Mesangial cell (primary cell): ENCODE data around the gene RPGRIP1. TPM values are rescaled to one million over a fixed set of nuclear protein-coding genes. Genes with fewer than 3 reads are reported as not detected.

Experiments
- total RNA-seq: library from RNA; depleted of rRNA; stranded (reverse); fragments of >200 nt; gene quantifications from 2 replicates; pipeline ENCODE4 v1.2.3, GENCODE V29; 2015

Gene RPGRIP1
- total RNA-seq, result not detected in 2 replicates

DNA sequence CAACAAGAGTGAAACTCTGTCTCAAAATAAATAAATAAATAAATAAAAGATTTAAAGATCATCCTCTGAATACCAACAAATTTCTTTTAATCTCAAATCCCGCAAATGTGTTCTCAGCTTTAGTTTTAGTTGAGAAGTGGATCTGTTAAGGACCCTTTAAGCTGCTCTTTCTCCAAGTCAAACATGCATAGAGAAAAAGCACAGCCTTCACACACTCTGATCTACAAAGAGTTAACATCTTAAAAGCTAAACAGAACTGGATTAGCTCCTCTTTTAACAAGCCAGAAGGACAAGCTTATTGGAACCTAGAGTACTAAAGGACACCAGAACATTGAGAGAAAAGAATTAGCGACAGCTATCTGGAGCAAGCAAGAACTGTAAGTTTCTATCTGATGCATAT is at the start of gene RPGRIP1:
Gene RPGRIP1 (plus strand): TSS at position 301 of the 400 bp plus-strand sequence. CDS start 7,894 bp downstream, outside the sequence.

GRCh38 chr14:21269252-21270046 is 10.4 kb upstream of the RPGRIP1 start, which contains the start of gene HNRNPC:
TSS of gene HNRNPC (minus strand) at chr14:21269442. CDS start at chr14:21234193, 35,249 bp downstream.

Other genes starting within 250 kb of the RPGRIP1 start
- gene TPPP2, start 249.9 kb upstream of the RPGRIP1 start, total RNA-seq, result not detected in 2 replicates
- gene RNASE13, start 245.3 kb upstream of the RPGRIP1 start, total RNA-seq, result not detected in 2 replicates
- not detected in 2 replicates for gene RNASE7, start 237.7 kb upstream of the RPGRIP1 start, total RNA-seq
- gene RNASE8, start 222.3 kb upstream of the RPGRIP1 start, total RNA-seq, result not detected in 2 replicates
- gene ARHGEF40, start 209.8 kb upstream of the RPGRIP1 start, total RNA-seq, result 39.8 and 47.3 TPM in 2 replicates
- 10.4 and 26.1 TPM in 2 replicates for gene ZNF219, start 181.4 kb upstream of the RPGRIP1 start, total RNA-seq
- not detected in 2 replicates for gene TMEM253, start 179.0 kb upstream of the RPGRIP1 start, total RNA-seq
- not detected in 2 replicates for gene OR5AU1, start 124.0 kb upstream of the RPGRIP1 start, total RNA-seq
- 443 and 591 TPM in 2 replicates for gene HNRNPC, start 10.6 kb upstream of the RPGRIP1 start, total RNA-seq
- gene SUPT16H, start 103.9 kb downstream of the RPGRIP1 start, total RNA-seq, result 40.2 and 64.4 TPM in 2 replicates
- gene CHD8, start 176.0 kb downstream of the RPGRIP1 start, total RNA-seq, result 45.5 and 63.5 TPM in 2 replicates
- 16.3 and 21.8 TPM in 2 replicates for gene RAB2B, start 196.9 kb downstream of the RPGRIP1 start, total RNA-seq
- gene TOX4, start 197.1 kb downstream of the RPGRIP1 start, total RNA-seq, result 23.3 and 34.0 TPM in 2 replicates
- 22.4 and 51.7 TPM in 2 replicates for gene METTL3, start 231.3 kb downstream of the RPGRIP1 start, total RNA-seq
- gene SALL2, start 246.3 kb downstream of the RPGRIP1 start, total RNA-seq, result 13.4 and 24.2 TPM in 2 replicates